MM.1S (cell line): ENCODE results near the gene RNF34.

Experiments used
- CTCF ChIP-seq: fragments of 300-600 bp; sonication (generic); IDR thresholded peaks from 2 replicates; pipeline ENCODE4 v1.5.1; 2016; ENCODE audit warnings: antibody characterized with exemption, low read length, mixed read lengths
- EZH2phosphoT487 ChIP-seq: fragments of 300-600 bp; sonication (generic); IDR thresholded peaks from 2 replicates; pipeline ENCODE4 v1.6.1; 2018; ENCODE audit warnings: antibody characterized with exemption, low read length

DNA sequence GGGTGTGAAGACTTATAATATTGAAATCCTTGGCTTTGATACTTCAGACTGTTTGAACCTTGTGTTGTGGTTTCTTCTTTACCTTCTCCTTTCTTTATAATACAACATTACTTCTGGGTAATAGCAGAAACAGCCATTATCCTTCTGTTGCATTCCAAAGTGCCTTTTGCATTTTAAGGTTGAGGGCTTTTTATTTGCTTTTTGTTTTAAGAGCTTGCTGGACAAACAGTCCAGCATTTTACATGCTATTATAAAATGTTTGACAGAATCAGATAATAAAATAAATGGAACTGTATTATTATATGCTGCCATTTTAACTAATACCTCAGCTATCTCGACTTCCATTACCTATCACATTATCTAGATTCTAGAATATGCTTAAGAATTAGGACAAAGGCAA is 14.0 kb downstream of the RNF34 start:
- TF ChIP-seq CTCF (no peak), EZH2phosphoT487 (no peak)
